GM10266 (cell line): ENCODE data around the gene LIX1L.

Source experiments
- DNase-seq: peaks from one replicate; pipeline ENCODE4 v3.0.0; 2012; ENCODE audit errors: extremely low spot score
- CTCF ChIP-seq: IDR thresholded peaks from 2 replicates; pipeline ENCODE4 v1.5.1; 2012; ENCODE audit warnings: mild to moderate bottlenecking, low read depth; ENCODE audit not compliant: control insufficient read depth, insufficient read depth; ENCODE audit errors: missing control alignments

Gene LIX1L

DNA sequence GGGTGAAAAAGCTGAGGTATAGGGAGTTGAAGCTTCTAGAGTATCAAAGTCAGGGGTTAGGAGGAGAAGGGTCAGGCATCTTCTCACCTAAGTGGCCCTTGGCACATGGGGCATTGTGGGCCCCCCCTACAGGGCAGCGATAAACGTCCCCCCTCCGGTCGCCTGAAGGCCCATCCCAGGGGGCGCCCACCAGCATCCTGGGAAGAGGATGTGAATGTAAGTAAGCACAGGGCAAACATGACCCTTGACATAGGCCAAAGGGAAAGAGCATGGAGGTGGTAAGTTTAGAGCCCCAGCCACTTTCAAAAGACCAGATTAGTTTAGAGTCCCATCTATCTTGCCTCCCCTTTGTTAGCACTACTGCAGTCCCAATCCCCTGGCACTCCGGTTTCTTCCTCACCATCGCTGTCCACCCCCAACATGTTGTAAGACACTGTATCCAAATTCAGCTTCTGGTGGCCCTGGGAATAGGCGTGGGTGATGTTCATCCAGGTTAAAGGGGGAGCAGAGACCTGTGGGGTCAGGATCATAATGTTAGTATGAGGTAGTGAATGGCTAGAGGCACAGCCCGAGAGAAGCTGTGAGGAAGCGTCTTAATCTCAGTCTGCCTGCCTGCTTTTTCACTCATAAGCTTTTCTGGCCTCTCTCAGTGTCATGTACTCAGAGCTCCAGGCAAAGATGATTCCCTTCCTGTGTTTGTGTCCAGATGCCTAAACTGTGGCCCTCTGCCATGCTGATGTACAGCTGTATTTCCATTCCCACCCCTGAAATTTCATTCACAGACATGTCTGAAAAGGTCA is 50.7 kb downstream of the LIX1L start:
- no peak for TF ChIP-seq CTCF
- no peak for DNase-seq

GRCh38 chr1:145901312-145902021 is 56.4 kb downstream of the LIX1L start:
- DNase-seq, result no peak
- no peak for TF ChIP-seq CTCF

GRCh38 chr1:145898756-145899155 is 59.1 kb downstream of the LIX1L start:
- TF ChIP-seq CTCF, result no peak
- no peak for DNase-seq

DNA sequence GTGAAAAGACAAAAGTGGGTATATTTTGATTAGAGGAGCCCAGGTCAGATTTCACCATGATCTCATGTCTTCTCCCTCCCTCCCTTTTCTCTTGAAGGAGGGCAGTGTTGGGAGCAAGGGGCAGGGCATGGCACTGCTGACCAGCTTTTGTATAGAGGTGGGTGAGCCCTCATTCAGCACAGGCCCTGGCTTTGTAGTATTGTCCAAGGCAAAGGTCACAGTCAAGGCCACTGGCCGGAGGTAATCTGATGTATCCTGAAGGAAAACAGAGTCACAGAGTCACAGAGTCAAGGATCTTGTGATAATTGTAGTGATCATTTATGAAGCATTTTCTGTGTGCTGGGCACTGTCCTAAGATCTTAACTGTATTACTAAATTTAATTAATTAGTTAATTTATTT is 59.8 kb downstream of the LIX1L start:
- DNase-seq, result no peak
- TF ChIP-seq CTCF, result no peak

DNA sequence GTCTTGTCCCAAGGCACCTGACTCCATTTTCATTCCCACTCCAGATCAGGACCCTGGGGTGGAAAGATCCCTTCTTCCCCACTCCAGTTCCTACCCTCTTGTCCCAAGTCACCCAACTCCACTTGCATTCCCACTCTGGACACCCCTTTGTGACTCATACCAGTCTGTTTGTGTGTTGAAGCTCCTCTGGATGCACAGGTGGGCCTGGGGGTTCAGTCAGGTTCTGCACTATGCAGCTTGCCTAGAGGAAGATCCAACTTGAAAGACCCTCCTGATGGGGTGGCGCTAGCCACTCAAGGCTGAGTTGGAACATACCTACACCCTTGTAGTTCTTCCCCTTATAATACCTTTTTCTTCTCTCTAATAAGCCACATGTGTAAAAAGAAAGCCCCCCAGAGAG is 62.3 kb downstream of the LIX1L start:
- no peak for DNase-seq
- TF ChIP-seq CTCF, result no peak

- no peak for DNase-seq
- no peak for TF ChIP-seq CTCF
Observed at GRCh38 chr1:145893306-145894055, 64.3 kb downstream of the LIX1L start.

DNA sequence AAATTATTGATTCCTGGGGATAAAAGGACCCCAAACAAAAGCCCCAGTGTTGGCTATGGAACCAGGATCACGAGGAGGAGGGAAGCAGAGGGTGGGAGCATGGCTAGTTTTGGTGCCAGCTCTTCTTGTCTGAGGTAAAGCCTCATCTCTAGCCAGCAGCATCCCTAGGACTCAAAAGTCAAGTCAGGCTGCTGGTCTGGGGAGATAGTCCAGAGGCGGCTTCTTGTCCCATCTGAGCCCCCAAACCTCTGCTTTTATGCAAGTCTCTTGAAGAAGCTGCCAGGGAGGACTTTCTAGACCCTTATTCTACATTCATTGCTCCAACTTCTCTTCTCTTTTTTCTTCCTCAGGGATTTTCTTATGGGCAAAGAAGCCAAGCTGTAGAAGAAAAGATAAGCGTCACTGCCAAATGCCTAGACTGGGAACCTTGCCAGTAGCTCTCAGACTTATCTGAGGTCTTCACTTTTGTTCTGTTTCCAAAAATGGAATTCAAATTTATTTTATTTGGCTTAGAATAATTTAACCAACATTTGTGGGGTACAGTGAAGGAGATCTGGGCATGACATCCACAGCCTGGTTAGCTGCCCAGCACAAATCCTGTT is 65.2 kb downstream of the LIX1L start:
- no peak for TF ChIP-seq CTCF
- no peak for DNase-seq
